ENCODE measurements around the gene ELANE.

ELANE gene

DNA sequence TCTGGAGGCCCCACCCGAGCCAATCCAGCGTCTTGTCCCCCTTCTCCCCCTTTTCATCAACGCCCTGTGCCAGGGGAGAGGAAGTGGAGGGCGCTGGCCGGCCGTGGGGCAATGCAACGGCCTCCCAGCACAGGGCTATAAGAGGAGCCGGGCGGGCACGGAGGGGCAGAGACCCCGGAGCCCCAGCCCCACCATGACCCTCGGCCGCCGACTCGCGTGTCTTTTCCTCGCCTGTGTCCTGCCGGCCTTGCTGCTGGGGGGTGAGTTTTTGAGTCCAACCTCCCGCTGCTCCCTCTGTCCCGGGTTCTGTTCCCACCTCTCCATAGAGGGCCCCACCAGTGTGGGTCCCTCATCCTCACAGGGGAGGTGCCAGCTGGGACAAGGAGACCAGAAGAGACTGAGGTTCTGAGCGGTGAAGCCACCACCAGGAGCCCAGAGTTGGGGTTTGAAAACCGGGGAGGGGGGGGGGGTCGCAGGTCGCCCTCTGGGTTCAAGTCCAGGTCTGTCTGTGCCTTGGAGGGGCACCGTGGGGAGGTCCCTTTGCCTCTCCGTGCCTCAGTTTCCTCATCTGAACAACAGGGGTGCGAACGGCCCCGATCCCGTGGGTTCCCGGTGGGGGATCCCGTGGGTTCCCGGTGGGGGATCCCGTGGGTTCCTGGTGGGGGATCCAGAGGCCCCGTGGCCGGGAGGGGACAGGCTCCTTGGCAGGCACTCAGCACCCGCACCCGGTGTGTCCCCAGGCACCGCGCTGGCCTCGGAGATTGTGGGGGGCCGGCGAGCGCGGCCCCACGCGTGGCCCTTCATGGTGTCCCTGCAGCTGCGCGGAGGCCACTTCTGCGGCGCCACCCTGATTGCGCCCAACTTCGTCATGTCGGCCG is at the start of gene ELANE:
Gene ELANE, plus strand, starts transcription at position 168 of the 878 bp plus-strand sequence. Its CDS starts 26 bp downstream, at position 194.
- DNase-seq: no peak

DNA sequence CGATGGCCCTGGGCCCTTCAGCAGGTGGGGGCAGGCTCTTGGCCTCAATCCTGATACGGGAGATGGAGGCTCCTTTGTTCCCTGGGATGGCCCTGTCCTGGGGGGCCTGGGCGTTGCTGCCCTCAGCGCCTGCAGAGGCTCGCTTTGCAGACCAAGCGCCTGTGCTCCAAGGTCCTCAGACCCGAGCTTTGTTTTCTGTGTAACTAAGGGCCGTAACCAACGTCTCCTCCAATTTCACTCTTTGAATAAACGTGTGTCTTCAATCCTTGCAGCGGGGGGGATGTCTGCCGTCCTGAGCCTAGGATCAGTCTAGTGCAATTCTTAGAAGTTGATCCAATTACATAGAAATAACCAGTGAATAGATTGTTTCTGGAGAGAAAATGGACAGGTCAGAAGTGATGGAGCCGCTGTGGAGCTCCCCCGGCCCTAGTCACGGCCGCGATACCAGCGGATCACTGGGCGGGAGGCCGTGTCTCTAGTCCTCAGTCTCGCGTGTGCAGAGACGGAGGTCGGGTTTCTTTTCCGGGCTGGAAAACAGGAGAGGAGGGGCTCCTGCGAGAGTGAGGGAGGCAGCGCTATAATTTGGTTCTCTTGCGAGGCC is 49.5 kb upstream of the ELANE start:
- DNase-seq: no peak

DNA sequence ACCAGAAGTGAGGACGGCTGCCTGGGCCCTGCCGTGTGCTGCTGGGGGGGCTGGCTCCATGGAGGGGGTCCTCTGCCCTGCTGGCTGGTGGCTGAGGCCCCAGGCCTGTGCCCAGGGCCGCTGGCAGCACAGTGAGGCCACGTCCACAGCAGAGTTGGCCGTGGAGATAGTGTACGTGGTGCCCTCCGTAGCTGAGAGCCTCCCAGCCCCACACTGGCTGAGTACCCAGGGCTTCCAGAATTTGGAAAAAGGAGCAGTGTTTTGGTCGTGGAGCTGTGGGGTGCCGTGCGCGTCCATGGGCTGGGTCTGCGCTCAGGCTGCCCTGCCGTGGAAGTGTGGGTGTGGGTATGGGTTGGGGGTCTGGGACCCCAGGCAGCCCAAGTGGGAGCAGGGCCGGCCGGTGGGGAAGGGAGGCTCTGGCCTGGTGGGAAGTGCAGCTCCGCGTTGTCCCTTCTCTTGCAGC is 49.0 kb upstream of the ELANE start:
- DNase-seq: no peak

DNA sequence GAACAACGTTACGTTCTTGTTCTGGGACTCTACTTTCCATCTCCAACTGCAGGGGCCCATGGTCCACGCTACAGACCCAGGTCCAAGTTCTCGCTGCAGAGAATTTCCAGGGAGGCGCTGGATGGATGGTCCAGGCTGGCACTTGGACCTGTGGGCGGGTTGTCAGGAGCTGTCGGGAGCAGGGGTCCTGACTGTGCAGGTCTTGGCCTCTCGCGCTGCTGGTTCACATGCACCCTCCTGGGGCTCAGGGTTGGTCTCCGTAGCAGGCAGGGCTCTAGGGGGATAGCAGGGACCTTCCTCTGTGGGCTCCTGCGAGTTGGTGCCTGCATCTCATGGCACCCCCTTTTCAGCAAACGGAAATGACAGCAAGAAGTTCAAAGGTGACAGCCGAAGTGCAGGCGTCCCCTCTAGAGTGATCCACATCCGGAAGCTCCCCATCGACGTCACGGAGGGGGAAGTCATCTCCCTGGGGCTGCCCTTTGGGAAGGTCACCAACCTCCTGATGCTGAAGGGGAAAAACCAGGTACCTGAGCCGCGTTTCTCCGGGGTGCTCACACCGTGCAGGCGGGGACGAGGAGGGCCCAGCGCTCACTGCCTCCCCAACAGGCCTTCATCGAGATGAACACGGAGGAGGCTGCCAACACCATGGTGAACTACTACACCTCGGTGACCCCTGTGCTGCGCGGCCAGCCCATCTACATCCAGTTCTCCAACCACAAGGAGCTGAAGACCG is 48.3 kb upstream of the ELANE start:
- no peak for DNase-seq

DNA sequence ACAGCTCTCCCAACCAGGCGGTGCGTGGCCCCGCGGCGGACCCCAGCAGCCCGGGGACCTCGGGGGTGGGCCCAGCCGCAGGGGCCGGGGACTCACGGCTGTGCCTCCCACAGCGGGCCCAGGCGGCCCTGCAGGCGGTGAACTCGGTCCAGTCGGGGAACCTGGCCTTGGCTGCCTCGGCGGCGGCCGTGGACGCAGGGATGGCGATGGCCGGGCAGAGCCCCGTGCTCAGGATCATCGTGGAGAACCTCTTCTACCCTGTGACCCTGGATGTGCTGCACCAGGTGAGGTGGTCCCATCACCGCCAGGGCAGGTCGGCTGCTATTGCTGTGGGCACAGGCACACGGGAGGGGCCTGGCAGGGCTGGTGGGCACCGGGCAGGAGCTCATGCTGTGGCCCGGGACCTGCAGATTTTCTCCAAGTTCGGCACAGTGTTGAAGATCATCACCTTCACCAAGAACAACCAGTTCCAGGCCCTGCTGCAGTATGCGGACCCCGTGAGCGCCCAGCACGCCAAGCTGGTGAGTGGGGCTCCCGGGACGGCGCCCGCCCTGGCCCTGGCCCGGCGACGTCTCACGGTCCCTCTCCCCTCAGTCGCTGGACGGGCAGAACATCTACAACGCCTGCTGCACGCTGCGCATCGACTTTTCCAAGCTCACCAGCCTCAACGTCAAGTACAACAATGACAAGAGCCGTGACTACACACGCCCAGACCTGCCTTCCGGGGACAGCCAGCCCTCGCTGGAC is 47.5 kb upstream of the ELANE start:
- no peak for DNase-seq

DNA sequence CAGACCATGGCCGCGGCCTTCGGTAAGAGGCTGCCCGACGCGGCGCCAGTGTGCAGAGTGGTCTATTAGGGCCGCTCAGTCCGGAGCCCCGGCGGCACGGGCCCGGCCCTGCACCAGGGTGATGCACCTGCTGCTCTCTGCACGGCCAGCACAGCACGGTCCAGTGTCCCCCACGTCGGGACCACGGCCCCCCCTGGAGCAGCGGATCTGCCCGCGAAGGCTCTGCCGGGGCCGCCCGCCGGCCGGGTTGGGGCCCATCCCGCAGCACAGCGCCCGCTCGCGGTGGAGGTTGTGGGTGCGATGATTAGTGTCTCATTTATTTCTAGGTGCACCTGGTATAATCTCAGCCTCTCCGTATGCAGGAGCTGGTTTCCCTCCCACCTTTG is 46.9 kb upstream of the ELANE start:
- no peak for DNase-seq

DNA sequence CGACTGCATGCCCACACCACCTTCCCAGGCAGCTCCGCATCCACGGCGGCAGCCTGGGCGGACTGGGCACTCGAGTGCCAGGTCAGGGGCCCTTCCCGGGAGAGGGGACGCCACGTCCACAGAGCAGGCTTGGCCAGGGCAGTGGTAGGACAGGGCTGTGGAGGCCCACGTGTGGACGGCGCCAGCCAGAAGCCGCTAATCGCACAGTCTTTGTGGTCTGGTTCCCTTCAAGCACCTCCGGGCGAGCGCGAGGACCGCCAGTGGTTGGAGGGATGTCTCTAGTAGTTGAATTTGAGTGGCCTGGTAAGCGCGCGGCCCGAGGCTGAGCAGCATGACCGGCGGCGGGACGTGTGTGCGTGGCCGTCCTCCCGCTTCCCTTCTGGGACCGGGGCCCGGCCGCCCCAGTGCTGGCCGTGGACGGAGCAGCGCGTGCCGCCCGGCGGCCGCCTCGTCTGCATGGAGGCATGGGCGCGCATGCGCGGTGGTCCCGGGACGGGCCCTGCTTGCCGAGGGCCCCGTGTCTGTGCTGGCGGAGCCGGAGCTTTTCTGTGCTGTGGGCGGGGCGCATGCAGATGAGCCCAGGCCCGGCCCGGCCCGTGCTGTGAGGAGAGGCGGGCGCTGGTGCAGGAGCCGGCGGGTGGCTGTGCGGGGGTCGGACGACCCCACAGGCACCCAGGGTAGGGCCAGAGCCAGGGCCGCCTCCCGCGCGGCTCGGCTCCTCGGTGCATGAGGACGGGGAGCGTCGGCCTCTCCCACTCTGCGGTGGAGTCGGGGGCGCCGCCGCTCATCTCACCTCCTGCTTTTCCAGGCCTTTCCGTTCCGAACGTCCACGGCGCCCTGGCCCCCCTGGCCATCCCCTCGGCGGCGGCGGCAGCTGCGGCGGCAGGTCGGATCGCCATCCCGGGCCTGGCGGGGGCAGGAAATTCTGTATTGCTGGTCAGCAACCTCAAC is 46.2 kb upstream of the ELANE start:
- DNase-seq: no peak

DNA sequence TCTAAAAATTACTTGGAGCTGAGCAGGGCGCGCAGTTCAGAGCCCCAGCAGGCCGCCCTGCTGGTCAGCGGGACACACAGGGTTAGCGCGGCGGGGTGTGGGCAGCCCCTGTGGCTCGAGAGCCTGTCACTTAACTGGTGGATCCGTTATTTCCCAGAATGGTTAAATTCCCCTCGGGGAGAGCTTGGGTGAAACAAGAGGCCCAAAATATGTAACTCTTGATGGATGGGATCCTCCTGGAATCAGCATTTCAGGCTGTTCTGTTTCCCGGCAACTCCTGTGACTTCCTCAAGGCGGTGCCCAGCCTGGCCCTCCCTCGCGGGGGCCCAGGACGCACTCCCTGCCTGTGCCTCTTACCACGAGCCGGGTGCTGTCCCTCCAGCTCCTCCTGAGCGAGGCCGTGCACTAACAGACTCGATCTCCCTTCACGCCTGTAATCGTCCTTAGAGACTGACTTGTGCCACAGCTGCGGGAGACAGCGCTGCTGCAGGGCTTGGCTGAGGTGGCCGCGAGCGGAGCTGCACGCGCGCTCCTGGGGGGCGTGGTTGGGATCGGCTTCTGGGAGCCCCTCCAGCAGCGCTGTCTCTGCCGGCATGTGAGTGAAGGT is 45.2 kb upstream of the ELANE start:
- no peak for DNase-seq

DNA sequence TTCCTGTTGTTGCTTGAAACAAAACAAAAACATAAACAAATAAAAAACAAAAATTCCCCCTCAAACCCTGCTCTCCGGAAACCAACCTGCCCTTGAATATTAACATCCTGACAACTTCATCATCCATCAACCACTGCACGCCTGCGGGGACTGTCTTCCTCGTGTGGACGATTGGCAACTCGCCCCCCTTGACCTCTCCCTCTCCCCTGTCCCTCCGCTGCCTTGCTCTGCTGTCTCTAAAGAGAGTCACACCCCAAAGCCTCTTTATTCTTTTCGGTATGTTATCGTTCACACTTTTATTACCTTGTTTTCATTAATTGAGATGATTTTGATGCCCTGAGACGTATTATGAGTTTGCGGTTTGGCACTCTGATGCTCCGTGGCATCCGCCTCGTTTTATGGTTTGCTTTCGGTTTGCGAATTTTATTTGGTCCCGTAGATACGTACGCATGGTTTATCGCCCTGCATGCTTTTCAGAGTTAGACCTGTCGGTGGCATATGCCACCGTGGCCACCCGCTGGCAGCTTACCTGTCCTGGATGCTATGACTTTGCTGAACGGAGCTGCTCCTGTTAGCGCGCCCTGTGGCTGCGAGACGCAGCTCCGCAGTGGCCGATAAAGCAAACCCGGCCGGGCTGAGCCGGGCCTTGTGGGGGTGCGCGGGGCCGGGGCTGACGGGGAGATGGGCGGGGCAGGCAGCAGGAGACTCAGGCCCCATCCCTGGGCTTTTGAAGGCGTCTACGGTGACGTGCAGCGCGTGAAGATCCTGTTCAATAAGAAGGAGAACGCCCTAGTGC is 44.3 kb upstream of the ELANE start:
- DNase-seq: no peak

DNA sequence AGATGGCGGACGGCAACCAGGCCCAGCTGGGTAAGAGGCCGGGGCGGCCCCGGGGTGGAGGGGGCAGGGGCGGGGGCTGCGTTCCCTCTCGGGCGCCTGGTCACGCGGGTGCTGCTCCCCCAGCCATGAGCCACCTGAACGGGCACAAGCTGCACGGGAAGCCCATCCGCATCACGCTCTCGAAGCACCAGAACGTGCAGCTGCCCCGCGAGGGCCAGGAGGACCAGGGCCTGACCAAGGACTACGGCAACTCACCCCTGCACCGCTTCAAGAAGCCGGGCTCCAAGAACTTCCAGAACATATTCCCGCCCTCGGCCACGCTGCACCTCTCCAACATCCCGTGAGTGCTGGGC is 43.7 kb upstream of the ELANE start:
- DNase-seq: no peak

DNA sequence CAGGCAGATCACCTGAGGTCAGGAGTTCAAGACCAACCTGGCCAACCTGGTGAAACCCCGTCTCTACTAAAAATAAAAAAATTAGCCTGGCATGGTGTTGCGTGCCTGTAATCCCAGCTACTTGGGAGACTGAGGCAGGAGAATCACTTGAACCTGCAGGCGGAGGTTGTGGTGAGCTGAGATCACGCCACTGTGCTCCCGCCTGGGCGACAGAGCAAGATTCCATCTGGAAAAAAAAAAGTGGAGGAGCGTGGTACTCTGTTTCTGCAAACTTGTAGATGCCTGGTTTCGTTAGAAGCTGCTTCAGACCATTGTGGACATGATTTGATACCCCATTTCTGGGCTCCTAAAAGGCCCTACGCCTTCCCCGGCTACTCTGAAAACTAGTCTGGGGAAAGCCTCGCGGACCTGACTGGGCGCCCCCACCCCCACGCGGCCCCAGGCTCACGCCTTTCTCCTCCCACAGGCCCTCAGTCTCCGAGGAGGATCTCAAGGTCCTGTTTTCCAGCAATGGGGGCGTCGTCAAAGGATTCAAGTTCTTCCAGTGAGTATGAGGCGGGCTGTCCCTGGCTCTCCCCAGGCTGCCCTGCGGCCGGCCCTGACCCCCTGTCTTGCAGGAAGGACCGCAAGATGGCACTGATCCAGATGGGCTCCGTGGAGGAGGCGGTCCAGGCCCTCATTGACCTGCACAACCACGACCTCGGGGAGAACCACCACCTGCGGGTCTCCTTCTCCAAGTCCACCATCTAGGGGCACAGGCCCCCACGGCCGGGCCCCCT is 41.8 kb upstream of the ELANE start:
- no peak for DNase-seq

DNA sequence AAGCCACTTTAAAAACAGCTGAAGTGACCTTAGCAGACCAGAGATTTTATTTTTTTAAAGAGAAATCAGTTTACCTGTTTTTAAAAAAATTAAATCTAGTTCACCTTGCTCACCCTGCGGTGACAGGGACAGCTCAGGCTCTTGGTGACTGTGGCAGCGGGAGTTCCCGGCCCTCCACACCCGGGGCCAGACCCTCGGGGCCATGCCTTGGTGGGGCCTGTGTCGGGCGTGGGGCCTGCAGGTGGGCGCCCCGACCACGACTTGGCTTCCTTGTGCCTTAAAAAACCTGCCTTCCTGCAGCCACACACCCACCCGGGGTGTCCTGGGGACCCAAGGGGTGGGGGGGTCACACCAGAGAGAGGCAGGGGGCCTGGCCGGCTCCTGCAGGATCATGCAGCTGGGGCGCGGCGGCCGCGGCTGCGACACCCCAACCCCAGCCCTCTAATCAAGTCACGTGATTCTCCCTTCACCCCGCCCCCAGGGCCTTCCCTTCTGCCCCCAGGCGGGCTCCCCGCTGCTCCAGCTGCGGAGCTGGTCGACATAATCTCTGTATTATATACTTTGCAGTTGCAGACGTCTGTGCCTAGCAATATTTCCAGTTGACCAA is 41.1 kb upstream of the ELANE start:
- DNase-seq: no peak

DNA sequence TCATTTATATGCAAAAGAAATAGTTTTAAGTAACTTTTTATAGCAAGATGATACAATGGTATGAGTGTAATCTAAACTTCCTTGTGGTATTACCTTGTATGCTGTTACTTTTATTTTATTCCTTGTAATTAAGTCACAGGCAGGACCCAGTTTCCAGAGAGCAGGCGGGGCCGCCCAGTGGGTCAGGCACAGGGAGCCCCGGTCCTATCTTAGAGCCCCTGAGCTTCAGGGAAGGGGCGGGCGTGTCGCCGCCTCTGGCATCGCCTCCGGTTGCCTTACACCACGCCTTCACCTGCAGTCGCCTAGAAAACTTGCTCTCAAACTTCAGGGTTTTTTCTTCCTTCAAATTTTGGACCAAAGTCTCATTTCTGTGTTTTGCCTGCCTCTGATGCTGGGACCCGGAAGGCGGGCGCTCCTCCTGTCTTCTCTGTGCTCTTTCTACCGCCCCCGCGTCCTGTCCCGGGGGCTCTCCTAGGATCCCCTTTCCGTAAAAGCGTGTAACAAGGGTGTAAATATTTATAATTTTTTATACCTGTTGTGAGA is 40.5 kb upstream of the ELANE start:
- DNase-seq: no peak

DNA sequence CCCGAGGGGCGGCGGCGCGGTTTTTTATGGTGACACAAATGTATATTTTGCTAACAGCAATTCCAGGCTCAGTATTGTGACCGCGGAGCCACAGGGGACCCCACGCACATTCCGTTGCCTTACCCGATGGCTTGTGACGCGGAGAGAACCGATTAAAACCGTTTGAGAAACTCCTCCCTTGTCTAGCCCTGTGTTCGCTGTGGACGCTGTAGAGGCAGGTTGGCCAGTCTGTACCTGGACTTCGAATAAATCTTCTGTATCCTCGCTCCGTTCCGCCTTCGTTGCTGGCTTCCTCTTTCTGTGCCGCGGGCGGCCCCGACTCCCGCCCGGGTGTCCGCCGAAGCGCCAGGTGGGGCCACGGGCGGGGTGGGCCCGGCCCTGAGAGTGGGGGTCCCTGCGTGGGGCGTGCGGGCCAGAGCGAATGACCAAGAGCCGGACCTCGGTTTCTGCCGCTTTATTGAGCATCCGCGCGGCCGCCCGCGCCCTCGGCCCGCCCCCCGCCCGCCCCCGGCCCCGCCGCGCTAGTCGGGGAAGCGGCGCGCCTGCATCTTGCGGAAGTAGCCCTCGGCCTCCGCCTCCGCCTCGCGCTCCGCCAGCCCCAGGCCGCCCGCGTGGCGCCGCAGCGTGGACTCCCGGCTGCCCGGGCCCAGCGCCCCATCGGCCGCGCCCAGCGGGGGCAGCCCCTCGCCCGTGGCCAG is 39.9 kb upstream of the ELANE start:
- no peak for DNase-seq

DNA sequence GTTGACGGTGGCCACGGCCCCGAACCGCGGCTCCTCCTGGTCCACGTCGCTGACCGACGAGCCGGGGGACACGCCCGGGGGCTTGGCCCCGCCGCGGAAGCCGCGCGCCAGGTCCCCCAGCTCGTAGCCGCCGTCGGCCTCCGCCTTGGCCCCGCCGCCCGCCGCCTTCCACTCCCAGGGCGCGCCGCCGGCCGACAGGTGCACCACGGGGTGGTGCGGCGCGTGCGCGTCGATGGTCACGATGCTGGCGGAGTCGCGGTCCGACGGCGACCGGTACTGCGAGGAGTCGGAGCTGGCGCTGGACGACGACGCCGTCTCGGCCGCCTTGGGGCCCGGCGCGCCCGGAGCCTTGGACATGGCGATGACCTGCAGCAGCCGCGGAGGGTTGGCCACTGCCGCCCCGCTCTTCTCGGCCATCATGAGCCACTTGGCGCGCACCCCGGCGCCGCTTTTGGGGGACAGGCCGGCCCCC is 39.3 kb upstream of the ELANE start:
- DNase-seq: no peak

DNA sequence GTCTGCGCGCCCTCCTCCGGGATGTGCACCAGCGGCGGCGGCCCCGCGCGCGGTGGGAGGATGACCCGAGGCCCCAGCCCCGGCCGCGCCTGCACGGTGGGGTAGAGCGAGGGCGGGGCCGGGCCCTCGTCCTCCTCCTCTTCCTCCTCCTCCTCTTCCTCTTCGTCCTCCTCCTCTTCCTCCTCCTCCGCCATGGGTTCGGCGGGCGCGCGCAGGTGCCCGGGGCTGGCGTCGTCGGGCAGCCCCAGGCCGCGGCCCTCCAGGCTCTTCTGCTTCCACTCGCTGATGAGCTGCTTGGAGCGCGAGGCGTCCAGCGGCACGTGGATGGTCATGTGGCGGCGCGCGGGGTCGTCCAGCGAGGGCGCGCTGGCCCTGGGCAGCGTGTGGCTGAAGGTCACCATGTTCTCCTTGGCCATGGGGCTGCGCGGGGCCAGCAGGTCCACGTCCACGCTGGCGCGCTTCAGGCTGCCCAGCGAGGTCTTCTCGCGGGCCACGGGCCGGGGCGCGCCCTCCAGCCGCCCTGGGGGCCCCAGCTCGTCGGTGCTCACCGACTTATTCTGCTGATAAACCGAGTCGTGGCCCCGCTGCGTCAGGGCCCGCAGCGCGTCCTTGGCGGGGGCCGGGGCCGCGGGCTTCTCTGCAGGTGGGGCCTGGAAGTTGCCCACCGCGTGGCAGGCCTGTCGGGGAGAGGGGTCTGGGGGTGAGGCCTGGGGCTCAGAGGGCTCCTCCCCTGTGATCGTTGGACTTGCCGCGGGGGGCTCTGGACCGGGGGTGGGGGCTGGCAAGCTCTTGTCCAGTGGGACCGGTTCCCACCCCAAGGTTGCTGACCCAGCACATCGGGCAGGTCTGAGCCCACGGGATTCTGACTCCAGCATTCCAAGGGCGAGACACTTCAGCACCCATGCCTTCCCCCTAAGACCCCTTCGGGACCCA is 38.6 kb upstream of the ELANE start:
- no peak for DNase-seq

All from activated CD8-positive, alpha-beta memory T cell treated with anti-CD3 and anti-CD28 coated beads, Interleukin-2, amount 50 U/mL, for 48 hours (primary cell).